Mesothelial cell of epicardium (in vitro differentiated cells): ENCODE data around the gene KDM2A. TPM values are rescaled to one million over a fixed set of nuclear protein-coding genes. Genes with fewer than 3 reads are reported as not detected.

Experiments used
- DNase-seq, 2 experiments: peaks; one replicate each; pipeline ENCODE4 v3.0.0; 2021; ENCODE audit warnings: low spot score in 2 of 2; ENCODE audit not compliant: unreplicated experiment in 2 of 2
- H3K27ac Mint-ChIP-seq: 2 replicates; pipeline ENCODE4 v1.8.0; 2021; ENCODE audit warnings: mixed read lengths
- H3K27me3 Mint-ChIP-seq: 2 replicates; pipeline ENCODE4 v1.8.0; 2021; ENCODE audit warnings: low read depth, mixed read lengths
- H3K36me3 Mint-ChIP-seq: 2 replicates; pipeline ENCODE4 v1.8.0; 2021; ENCODE audit warnings: mixed read lengths
- H3K4me1 Mint-ChIP-seq: 2 replicates; pipeline ENCODE4 v1.8.0; 2021; ENCODE audit warnings: mixed read lengths
- H3K4me3 Mint-ChIP-seq: 2 replicates; pipeline ENCODE4 v1.8.0; 2021; ENCODE audit warnings: mild to moderate bottlenecking, moderate library complexity, mixed read lengths
- H3K9me3 Mint-ChIP-seq: 2 replicates; pipeline ENCODE4 v1.8.0; 2021; ENCODE audit warnings: mixed read lengths
- CTCF ChIP-seq: fragments of 200-600 bp; sonication (generic); IDR thresholded peaks from one replicate; pipeline ENCODE4 v1.5.0; 2021; ENCODE audit warnings: antibody characterized with exemption; ENCODE audit not compliant: unreplicated experiment
- total RNA-seq: library from RNA; stranded (reverse); gene quantifications from 3 replicates; pipeline ENCODE4 v1.2.1, GENCODE V29; 2021

Gene KDM2A
- total RNA-seq, 1 donor from 2014 or later: 142 TPM

- H3K36me3 Mint-ChIP-seq: peaks cover 20% of the 10 kb centered on the region
- peak in 1 of 2 experiments; percentile 68 for DNase-seq
- no peak for TF ChIP-seq CTCF
Observed at GRCh38 chr11:67240576-67241389, 121.7 kb downstream of the KDM2A start.

DNA sequence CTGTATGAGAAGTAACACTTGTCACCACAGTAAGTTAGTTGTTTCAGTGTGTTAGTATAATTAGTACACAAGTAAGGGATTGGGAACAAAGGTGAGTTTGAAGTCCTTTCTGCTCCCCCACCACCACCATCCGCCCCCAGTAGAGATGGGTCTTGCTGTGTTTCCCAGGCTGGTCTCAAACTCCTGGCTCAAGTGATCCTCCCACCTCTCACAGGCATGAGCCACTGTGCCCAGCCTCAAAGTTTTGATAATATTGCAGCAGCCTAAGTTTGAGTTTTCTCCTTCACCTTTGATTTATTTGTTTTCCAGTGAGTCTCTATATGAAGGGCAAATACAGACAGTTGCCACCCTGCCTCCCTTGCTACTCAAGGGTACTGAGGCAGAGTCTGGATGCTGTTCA, 123.5 kb downstream of the KDM2A start:
- Mint-ChIP-seq H3K9me3 (no peaks in the 10 kb centered on the region), H3K27ac (peak overlapping the region; percentile 100), H3K4me1 (peaks cover 43% of the 10 kb centered on the region), H3K4me3 (peak overlapping the region; percentile 50), H3K27me3 (no peaks in the 10 kb centered on the region), H3K36me3 (peaks cover 29% of the 10 kb centered on the region)
- TF ChIP-seq CTCF: no peak
- DNase-seq: no peak

More at GRCh38 chr11:67240576-67241389, 121.7 kb downstream of the KDM2A start:
- Mint-ChIP-seq H3K27ac (peak overlapping the region; percentile 100), H3K9me3 (no peaks in the 10 kb centered on the region), H3K27me3 (no peaks in the 10 kb centered on the region), H3K4me3 (peak overlapping the region; percentile 97), H3K4me1 (peaks cover 41% of the 10 kb centered on the region)

DNA sequence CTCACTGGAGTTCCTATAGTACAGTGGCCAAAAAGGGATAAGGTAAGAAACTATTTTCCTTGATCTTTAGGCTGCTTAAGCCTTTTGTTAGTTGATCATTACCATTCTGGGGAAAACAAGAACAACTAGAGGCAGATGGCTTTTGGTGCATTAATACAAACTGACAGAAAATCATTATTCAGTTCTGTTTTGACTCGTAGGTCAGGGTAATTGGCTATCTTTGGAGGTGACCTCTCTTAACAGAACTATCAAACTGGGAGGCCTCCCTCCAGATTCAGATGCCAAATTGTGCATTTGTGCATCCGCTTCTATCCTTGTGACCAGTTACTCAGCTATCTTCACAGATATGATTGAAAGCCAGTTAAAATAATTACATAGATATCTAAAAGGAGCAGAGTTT, 124.0 kb downstream of the KDM2A start:
- no peak for DNase-seq
- Mint-ChIP-seq H3K36me3 (peaks cover 32% of the 10 kb centered on the region), H3K27me3 (no peaks in the 10 kb centered on the region), H3K27ac (peak overlapping the region; percentile 100), H3K4me3 (peak overlapping the region; percentile 50), H3K4me1 (peaks cover 47% of the 10 kb centered on the region), H3K9me3 (no peaks in the 10 kb centered on the region)
- TF ChIP-seq CTCF: no peak

GRCh38 chr11:67245046-67245445, 126.0 kb downstream of the KDM2A start:
- Mint-ChIP-seq H3K27ac (peak overlapping the region; percentile 15), H3K4me3 (no peak overlapping the region), H3K36me3 (peaks cover 51% of the 10 kb centered on the region)

GRCh38 chr11:67247946-67248550, 129.0 kb downstream of the KDM2A start:
- TF ChIP-seq CTCF: no peak
- Mint-ChIP-seq H3K36me3 (peaks cover 58% of the 10 kb centered on the region), H3K9me3 (no peaks in the 10 kb centered on the region), H3K27ac (peak overlapping the region; percentile 97), H3K4me3 (no peak overlapping the region), H3K27me3 (no peaks in the 10 kb centered on the region), H3K4me1 (peaks cover 27% of the 10 kb centered on the region)
- DNase-seq: no peak

More at GRCh38 chr11:67245046-67245445, 126.0 kb downstream of the KDM2A start:
- H3K27me3 Mint-ChIP-seq: no peaks in the 10 kb centered on the region
- no peak for DNase-seq
- TF ChIP-seq CTCF: no peak
- H3K4me1 Mint-ChIP-seq: peaks cover 48% of the 10 kb centered on the region
- H3K9me3 Mint-ChIP-seq: no peaks in the 10 kb centered on the region
